HG02885 (cell line): ENCODE results near the gene TRAF5.
"Not testable (repeated sequence)": the region's sequence is repeated elsewhere in the genome, so short reads cannot be mapped to it uniquely, and the experiment has no call there.

ENCODE experiments used
- ATAC-seq: cut with Tn5 transposase; IDR thresholded peaks from one replicate; pipeline ENCODE4 v1.9.1; 2021; ENCODE audit warnings: mild to moderate bottlenecking; ENCODE audit not compliant: unreplicated experiment, poor library complexity

Gene TRAF5

DNA sequence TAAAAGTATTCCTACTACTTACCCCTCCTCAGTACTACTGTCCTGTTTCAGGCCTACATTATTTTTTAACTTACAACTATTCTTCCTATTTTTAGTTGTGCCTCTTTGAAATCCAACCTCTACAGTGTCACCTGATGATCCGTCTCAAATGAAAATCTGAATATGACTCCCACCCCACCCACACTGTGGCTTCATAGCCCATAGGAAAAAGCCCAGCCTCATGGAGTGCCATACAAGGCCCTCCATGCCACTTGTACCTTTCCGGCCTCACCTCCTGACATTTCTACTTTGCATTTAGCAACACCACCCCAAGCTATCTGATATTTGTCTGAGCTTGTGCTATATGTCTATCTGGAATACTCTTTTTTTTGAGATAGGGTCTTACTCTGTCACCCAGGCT is 49.3 kb downstream of the TRAF5 start:
- ATAC-seq, result no peak

DNA sequence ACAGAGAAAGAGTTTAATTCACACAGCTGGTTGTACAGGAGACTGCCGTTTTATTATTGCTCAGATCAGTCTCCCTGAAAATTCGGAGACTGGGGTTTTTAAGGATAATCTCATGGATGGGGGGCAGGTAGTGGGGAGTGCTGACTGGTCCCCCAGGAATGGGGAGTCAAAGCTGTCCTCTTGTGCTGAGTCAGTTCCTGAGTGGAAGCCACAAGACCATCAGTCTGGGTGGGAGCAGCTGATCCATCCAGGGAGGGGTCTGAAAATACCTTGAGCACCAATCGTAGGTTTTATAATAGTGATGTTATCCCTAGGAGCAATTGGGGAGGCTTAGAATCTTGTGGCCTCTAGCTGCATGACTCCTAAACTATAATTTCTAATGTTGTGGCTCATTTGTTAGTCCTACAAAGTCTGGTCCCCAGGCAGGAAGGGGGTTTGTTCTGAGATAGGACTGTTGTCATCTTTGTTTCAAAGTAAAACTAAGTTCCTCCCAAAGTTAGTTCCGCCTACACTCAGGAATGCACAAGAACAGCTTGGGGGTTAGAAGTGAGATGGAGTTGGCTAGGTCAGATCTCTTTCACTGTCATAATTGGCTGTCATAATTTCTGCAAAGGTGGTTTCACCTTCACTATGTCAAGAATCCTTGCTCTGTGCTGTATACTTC is 50.3 kb downstream of the TRAF5 start:
- no peak for ATAC-seq

DNA sequence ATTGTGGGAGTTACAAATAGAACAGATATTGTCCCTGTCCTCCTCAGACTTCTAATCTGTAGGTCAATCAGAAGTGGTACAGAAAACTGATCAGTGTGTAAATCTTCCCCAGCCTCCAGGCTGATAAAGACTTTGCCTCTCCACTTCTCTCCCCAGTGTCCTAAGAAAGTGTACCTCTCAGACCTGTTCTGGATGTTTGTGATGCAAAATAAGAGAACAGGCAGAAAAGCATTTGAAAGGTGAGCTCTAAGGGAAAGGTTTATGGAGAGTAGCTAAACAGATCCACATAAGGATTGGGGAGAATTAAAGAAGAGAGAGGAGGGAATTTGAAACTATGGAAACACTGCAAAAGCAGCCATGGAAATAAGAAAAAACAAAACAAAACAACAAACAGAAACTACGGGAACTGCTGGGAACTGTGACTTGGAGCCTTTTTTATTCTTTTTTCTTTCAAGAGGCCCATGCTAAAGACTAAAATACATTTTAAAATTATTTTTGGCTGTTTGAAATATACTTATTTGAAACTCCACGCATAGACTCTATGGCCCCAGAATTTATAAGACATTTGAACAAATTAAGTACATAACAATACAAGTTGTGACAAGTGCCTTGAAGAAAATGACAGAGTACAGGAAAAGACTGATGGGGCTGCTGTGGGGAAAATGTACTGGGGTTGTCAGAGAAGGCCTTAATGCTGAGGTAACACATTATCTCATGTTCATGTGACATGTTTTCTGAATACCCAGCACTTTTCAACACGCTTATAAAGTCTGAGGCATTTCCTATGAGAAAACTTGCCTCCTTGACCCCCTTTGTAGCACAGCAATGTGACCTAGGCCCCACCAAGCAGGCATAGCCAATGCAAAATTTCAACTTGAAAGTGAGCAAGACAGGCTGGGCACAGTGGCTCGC is 51.2 kb downstream of the TRAF5 start:
- ATAC-seq, result no peak

DNA sequence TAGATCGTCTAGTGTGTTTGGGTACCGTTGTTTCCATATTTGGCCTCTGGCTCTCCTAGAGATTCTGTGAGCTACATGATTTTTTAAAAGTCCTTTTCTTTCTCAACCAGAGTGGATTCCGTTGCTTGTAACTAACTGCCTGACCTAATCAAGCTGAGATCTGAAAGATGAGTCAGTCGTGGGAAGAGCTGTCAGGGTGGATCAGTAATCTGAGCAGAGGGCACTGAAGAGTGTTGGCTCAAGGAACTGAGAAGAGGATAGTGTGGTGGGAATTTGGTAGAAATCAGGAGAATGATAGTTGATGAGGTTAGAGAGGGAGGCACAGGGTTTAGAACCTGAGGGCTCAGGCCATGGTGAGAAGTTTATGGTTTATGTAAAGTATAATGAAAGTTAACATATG is 52.2 kb downstream of the TRAF5 start:
- no peak for ATAC-seq

DNA sequence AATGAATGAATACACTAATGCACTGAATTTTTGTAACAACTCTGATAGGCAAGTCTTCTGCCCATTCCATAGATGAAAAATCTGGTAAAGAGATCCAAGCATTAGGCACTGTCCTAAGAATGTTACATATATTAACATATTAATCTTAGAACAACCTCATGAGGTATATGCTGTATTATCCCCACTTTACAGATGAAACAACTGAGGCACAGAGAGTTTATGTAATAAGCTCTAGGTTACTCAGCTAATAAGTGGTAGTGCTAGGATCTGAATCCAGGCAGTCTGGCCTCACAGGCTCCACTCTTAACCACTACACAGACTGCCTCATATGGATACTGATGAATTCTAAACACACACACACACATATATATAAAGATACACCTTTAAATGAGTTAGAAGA is 52.8 kb downstream of the TRAF5 start:
- ATAC-seq, result no peak

DNA sequence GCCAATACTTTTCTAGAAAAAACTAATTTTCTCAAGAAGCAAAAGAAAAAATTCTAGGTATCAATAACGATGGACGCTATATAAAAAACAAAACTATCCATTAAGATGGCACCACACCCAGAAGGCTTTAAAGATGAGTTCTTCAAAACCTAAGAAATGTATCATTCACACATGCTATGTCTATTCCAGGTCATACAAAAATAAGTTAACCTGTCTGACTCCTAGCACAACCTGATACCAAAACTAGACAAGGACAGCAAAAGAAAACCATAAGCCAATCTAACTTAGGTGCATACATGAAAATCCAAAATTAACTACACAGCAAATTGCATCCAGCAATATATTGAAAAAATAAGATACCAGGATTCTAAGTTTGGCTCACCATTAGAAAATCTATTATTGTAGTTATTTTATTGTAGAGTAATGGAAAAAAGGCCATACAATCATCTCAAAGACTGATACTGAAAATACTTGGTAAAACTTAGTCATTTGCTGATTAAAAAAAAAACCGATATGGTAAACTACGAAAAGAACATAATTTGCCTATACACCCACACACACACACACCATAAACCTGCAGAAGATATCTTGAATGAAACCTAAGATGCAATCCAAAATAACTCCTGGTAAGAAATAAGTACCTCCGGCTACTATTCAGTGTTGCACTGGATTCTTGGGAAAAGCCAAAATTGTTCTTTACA is 55.0 kb downstream of the TRAF5 start:
- peak; percentile 27 for ATAC-seq

DNA sequence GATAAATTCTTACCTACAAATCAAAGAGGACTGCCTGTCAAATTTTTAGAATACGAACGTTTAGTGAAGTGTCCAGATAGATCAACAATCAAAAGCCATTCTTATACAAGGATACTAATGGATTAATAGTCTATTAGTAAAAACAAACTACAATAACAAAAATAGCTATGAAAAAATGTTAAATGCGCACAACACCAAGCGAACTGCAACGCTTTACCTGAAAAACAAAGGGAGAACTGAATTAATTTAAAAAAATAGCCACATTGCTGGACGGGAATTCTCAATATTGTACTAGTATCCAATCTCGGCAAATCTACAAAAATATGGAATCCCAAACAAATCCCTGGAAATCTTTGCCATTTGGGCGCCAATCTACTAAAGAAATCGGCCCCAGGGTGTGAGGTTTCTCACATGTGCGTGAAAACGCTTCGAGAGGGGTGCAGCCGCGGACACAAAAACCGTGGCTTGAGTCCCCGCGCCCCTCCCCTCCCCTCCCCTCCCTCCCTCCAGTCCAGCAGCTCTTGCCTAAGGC is 55.6 kb downstream of the TRAF5 start:
- ATAC-seq, result no peak

DNA sequence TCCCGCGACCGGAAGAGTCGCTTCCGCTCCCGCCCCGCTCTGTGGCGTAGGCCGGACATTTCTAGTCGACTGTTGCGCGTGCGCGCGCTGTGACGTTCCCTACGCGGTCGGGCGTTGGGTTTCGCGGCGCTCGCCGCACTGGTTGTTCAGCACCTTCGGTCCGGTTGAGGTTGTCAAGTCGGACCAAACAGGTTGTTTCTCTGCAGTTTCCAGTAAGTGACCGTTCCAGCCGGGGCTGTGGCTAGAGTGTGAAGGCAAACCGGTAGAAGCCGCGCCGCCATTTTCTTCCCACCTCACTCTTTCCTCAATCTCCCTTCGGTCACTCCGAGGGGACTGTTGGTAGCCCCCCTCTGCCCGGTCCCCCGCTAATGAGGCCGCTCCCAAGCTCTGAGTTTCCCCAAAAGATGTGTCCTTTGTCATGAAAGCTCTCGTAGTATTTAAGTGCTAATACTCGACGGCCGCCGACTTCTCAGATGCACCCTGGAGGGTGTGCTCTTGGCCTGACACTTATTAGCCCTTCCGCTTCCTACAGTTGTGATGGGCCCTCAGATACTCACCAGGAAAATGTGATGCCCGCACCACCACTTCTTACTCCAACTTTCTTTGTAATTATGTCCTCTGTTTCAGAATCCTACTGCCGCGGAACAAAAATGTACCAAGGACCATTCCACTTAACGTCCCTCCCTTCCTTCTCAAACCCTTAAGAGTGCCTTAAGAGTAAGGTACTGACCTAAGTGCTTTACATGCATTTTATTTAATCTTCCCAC is 56.3 kb downstream of the TRAF5 start:
- peak; percentile 95 for ATAC-seq

DNA sequence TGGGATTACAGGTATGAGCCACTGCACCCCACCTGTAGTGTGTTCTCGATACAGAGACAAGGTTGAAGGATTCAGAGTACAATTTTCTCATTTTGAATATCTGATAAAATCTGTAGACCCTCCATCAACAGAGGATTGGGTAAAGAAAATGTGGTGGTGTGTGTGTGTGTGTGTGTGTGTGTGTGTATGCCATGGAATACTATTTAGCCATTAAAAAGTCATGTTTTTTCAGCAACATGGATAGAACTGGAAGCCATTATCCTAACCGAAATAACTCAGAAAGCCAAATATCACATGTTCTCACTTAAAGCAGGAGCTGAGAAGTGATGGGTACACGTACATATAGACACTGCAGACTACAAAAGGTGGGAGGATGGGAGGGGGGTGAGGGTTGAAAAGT is 57.9 kb downstream of the TRAF5 start:
- no peak for ATAC-seq

DNA sequence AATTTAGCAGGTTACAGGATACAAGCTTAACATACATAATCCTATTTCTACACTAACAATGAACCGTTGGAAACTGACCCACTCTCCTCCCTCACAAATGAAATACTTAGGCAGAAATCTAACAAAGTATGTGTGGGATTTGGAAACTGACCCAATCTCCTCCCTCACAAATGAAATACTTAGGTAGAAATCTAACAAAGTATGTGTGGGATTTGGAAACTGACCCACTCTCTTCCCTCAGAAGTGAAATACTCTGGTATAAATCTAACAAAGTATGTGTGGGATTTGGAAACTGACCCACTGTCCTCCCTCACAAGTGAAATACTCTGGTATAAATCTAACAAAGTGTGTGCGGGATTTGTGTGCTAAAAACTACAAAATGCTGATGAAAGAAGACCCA is 60.3 kb downstream of the TRAF5 start:
- ATAC-seq, result no peak

DNA sequence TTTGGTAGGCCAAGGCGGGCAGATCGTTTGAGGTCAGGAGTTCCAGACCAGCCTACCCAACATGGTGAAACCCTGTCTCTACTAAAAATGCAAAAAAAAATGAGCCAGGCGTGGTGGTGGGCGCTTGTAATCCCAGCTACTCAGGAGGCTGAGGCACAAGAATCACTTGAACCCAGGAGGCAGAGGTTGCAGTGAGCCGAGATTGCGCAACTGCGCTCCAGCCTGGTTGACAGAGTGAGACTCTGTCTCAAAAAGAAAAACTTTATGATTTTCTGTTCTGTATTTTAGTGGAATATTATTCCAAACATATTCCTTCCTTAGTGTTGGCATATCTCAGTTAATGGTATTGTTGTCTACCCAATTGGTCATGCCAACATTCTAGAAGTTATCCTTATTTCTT is 64.2 kb downstream of the TRAF5 start:
- not testable (repeated sequence) for ATAC-seq

DNA sequence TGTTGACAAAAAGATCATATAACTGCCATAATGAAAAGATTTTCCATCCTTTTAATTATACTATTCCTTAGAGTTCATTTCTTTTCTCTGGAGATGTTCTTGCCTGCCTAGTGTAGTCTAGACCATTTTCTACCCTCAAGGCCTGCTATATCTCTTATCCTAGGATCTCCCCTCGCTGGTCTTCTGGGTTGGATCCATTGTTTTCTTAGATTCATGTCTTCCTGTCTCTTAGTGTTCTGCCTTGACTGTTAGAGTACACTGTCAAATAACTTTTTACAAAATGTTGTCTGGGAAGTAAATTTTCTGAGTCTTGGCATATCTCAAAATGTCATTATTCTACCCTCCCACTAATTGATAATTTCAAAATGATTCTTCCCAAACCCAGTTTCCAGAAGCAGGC is 66.6 kb downstream of the TRAF5 start:
- ATAC-seq, result no peak

DNA sequence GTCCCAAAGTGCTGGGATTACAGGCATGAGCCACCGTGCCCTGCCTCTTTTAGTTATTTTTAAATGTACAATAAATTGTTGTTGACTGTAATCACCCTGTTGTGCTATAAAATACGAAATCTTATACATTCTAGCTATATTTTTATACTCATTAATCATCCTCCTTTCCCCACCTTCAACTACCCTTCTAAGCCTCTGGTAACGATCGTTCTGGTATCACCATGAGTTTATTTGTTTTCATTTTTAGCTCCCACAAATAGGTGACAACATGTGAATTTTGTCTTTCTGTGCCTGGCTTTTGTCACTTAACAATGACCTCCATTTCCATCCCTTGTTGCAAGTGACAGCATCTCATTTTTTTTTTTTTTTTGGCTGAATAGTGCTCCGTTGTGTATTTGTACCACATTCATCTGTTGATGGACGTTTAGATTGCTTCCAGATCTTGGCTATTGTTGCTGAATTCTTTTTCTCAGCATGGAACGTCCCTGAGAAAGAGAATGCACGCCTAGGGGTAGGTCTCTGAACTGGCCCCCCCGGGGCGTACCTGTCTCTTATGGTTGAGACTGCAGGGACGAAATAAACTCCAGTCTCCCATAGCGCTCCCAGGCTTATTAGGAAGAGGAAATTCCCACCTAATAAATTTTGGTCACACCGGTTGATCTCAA is 71.8 kb downstream of the TRAF5 start:
- not testable (repeated sequence) for ATAC-seq

DNA sequence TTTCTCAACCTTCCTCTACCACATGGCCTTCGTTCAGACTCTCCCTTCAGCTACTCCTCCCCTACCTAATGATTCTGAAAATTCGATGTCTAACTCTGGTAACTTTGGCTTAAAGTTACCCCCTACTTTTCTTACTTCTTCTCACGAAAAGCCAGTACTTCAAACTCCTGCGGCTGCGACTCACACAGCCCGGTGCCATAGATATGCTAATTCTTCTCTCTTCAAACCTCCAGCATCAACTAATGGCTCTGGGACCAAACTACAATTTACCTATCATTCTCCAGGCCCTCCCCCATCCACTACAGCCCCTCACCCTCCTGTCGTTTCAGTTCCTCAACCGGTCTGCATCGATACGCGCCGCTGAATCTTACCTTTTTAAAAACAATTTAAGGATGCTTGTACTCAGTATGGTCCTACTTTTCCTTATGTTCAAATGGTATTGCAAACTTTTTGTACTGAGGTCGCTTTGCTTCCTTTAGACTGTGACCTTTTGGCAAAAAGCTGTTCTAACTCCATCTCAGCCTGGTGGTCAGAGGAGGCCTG is 73.3 kb downstream of the TRAF5 start:
- ATAC-seq, result not testable (repeated sequence)

DNA sequence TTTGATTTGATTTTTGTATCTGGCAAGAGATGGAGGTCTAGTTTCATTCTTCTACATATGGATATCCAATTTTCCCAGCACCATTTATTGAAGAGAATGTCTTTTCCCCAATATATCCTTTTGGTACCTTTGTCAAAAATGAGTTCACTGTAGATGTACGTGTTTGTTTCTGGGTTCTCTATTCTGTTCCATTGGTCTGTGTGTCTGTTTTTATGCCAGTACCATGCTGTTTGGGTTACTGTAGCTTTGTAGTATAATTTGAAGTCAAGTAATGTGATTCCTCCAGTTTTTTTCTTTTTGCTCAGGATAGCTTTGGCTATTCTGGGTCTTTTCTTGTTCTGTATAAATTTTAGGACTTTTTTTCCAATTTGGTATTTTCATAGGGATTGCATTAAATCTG is 75.1 kb downstream of the TRAF5 start:
- not testable (repeated sequence) for ATAC-seq

DNA sequence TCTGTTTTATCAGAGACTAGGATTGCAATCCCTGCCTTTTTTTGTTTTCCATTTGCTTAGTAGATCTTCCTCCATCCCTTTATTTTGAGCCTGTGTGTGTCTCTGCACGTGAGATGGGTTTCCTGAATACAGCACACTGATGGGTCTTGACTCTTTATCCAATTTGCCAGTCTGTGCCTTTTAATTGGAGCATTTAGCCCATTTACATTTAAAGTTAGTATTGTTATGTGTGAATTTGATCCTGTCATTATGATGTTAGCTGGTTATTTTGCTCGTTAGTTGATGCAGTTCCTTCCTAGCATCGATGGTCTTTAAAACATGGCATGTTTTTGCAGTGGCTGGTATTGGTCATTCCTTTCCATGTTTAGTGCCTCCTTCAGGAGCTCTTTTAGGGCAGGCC is 79.5 kb downstream of the TRAF5 start:
- ATAC-seq, result not testable (repeated sequence)

DNA sequence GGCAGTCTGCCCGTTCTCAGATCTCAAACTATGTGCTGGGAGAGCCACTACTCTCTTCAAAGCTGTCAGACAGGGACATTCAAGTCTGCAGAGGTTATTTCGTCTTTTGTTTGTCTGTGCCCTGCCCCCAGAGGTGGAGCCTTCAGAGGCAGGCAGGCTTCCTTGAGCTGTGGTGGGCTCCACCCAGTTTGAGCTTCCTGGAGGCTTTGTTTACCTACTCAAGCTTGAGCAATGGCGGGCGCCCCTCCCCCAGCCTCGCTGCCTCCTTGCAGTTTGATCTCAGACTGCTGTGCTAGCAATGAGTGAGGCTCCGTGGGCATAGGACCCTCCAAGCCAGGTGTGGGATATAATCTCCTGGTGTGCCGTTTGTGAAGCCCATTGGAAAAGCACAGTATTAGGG is 81.1 kb downstream of the TRAF5 start:
- not testable (repeated sequence) for ATAC-seq

DNA sequence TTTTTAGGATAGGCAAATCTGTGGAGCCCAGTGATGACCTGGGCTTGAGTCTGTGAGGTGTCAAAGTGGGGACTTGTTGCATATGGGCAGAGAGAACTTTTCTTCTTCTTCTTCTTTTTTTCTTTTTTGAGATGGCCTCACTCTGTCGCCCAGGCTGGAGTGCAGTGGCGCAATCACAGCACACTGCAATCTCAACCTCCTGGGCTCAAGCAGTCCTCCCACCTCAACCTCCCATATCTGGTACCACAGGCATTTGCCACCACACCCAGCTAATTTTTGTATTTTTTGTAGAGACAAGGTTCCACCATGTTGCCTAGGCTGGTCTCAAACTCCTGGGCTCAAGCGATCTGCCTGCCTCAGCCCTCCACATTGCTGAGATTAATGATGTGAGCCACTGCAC is 85.0 kb downstream of the TRAF5 start:
- ATAC-seq, result no peak

DNA sequence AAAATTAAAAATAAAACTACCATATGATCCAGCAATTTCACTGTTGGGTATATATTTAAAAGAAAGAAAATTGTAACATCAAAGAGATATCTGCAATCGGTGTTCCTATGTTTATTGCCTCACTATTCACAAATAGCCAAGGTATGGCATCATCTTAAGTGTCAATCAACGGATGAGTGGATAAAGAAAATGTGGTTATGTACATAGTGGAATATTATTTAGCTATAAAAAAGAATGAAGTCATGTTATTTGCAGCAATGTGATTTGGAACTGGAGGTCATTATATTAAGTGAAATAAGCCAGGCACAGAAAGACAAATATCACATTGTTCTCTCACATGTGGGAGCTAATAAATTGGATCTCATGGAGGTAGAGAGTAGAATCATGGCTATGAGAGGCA is 89.1 kb downstream of the TRAF5 start:
- ATAC-seq, result no peak
